Activated T-helper 1 cell treated with anti-CD3 and anti-CD28 coated beads, Interleukin-2, amount 50 U/mL, for 16 hours (primary cell): Measurements from ENCODE around the gene SCN4A.
"Not testable (repeated sequence)": the region's sequence is repeated elsewhere in the genome, so short reads cannot be mapped to it uniquely, and the experiment has no call there.

Experiments
- DNase-seq, 2 donors: peaks; one replicate each; pipeline ENCODE4 v3.0.0-alpha.2; 2020; ENCODE audit warnings: low read depth in 1 of 2, low spot score in 1 of 2

SCN4A gene

DNA sequence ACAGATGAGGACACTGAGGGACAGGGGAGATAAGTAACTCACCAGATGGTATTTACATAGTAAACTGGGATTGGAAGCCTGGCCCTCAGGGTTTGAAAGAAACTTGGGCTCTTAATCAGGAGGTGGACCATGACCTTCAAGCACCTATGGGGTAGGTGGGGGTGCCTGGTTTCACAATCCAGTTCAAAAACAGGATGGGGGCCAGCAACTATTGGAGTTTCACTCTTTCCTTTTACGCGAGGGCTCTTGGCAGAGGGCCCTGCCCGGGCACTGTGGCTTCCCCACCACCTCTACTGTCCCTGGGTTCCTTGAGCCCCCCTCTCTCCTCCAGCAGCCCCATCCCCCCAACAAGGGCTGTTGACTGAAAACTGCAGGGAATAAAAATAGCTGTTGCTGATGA, 14.1 kb upstream of the SCN4A start:
- DNase-seq: no peak

- DNase-seq: no peak
These were observed 12.8 kb upstream of the SCN4A start for GRCh38 chr17:63985387-63986140.

GRCh38 chr17:63984651-63985386, 12.1 kb upstream of the SCN4A start:
- peak in 1 of 2 donors; percentile 34 for DNase-seq

- no peak for DNase-seq
These were observed 11.5 kb upstream of the SCN4A start for GRCh38 chr17:63984236-63984635.

DNA sequence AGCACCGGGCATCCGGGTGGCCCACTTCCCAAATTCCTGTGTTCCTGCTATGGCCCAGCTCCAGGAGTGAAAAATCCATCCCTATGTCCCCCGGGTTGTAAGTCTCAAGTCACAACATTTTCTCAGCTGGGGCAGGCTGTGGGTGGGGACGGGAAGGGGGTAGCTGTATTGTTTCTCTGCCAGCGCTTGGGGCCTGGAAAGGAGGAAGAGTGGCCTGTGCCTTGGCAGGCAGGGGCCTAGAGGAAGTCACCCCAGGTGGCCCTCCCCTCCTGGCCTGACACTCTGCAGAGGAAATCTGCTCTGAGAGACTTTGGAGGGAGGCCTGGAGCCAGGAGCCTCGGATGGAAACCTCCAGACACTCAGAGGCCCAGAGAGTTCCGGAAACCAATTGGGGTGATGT, 10.6 kb upstream of the SCN4A start:
- DNase-seq: no peak

DNA sequence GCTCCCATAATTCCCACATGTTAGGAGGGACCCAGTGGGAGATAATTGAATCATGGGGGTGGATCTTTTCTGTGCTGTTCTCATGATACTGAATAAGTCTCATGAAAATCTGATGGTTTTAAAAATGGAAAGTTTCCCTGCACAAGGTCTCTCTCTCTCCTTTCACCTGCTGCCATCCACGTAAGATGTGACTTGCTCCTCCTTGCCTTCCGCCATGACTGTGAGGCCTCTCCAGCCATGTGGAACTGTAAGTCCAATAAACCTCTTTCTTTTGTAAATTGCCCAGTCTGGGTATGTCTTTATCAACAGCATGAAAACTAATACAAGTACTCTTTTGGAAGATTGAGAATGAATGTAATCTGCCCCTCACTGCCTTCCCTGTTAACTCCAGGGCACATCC, 9.9 kb upstream of the SCN4A start:
- DNase-seq: not testable (repeated sequence)

DNA sequence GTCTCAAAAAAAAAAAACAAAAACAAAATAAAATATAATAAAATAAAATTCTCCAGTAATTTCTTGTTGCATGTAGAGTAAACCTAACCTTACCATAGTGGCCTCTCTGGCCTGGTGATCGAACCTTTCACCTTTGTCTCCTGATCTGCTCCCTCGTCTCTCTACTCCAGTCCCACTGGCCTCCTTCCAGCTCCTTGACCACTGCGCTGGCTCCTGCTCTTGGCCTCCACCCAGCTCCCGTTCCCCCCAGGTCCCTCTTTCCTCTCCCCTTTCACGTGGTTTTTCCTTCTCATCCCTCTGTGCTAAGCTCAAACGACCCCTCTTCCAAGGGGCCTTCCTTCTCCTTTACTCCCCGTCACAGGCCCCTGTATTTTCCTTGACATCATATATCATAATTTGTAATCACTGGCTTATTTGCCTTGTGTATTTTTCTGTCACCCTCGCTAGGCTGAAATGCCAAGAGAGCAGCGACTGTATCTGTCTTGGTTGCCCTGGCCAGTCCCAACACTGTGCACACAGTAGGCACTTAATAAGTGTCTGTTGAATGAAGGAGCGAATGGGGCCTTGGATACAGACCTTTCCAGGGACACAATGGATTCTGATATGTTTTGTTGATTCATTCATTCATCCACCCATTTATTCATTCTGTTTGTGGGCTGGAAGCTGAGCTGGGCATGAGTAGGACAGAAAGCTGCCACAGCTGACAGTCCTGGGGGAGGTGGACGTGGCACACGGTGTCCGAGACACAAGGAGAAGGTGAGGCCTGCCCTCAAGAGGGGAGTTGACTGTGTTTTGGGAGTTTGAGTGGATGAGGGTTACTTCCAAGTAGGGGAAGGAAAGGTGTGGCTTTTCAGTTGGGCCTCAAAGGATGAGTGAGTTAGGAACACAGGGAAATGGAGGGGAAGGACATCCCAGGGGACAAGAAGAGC, 5.8 kb upstream of the SCN4A start:
- no peak for DNase-seq

GRCh38 chr17:63976702-63977101, 4.0 kb upstream of the SCN4A start:
- no peak for DNase-seq

- no peak for DNase-seq
These were observed 2.9 kb upstream of the SCN4A start for GRCh38 chr17:63975541-63976092.

GRCh38 chr17:63974594-63975192, 2.0 kb upstream of the SCN4A start:
- DNase-seq: no peak

DNA sequence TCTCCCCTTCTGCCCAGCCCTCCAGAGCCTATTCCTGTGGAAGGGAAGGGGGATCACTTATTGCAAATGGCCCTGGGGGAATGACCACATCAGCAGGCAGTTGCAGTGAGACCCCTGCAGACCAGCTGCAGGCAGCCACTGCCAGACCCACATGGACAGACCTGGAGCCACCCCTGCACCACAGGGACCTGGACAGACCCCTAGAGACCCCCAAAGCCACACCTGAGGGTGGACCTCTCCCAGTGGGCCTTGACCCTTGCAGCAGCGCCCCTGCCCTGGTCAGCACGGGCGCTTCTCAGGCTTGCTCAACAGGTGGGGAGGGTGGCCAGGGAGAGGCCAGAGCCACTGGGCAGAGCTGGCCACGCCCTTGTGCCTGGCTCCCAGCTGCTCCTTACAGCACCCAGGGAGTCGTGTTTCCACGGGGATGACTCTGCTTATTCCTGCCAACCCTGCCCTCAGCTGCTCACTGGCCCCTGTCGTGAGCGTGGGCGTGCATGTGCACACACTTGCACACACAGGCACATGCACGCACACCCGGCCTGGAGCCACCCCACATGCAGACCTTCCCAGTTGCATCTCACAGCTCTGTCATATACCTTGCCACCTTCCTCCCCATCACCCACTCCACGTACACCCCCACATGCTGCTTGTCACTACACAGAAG, 1.3 kb upstream of the SCN4A start:
- no peak for DNase-seq

DNA sequence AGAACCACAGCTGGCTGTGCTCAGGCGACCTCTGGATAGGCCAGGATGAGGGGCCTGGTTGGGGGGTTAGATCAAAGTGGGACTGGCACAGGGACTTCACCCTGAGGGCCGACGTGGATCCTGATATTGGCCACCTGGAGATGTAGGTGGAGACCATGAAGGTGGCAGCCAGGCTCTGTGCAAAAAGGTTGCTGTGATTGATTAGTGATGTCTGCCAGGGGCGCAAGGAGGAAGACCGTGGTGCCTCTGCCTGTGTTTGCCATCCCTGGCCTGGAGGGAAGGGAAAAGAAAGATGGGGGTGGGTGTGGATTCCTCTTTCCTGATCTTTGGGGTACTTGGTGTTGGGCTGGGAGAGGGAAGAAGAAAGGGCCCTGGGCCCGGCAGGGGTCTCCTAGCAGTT, 529 bp upstream of the SCN4A start:
- DNase-seq: no peak

DNA sequence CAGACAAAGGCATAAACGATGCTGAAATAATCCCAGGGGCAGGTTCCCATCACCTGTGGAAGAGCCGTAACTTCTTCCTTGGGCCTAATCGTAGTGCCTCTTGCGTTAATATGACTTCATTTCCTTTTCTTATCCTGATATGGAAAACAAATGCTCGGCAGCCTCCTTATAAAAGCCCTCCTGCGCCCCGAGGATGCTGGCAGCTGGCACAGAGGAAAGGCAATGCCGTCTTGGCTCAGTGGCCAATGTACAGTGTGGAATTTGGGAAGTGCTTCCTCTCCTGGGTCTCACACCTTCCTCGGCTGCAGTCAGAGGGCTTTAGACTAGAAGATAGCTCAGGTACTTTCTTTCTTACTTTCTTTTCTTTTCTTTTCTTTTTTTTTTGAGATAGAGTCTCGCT, 3.4 kb downstream of the SCN4A start:
- DNase-seq: no peak

GRCh38 chr17:63967953-63968352, 4.8 kb downstream of the SCN4A start:
- no peak for DNase-seq

DNA sequence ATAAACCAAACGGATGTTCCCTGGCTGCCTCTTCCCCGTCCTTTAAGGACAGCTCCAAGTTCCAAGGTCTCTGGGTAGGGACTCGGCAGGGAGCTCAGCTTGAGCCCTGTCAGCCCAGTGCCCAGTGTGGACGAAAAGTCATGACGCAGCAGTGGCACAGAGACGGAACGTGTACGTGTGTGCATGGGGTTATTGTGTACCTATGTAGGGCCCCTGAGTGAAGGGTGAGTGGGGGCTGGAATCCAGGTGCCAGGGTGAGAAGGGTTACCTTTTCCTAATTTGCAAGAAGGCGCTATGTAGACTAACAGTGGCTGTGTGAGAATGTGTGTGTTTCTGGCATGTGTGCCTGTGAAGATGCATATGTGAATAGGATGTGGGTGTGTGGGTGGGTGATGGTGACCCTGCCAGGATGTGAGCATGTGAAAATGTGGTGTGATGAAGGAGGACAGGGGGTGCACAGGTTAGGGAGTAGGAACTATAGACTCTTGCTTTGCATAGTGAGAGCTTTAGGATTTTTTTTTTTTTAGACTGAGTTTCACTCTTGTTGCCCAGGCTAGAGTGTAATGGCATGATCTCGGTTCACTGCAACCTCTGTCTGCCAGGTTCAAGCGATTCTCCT, 6.0 kb downstream of the SCN4A start:
- no peak for DNase-seq

DNA sequence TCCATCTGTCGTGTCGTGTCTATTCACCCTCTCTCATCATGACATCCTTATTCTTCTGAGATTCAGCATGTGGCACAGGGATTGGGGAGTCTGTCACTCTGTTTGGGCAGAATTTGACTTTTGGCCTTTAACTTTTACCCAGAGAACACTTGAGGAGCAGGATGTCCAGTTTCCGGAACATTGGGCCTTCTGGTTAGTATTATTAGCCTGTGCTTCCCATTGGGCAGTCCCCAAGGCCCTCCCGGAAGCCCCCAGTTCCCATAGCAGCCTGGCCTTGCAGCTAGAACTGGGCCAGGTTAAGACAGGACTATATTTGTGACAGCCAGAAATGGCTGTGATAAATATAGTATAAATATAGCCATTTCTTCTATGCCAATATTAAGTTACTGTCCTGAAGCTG, 9.6 kb downstream of the SCN4A start:
- DNase-seq: no peak

- no peak for DNase-seq
These were observed 10.4 kb downstream of the SCN4A start for GRCh38 chr17:63962298-63962744.

- no peak for DNase-seq
These were observed 11.1 kb downstream of the SCN4A start for GRCh38 chr17:63961355-63962212.

DNA sequence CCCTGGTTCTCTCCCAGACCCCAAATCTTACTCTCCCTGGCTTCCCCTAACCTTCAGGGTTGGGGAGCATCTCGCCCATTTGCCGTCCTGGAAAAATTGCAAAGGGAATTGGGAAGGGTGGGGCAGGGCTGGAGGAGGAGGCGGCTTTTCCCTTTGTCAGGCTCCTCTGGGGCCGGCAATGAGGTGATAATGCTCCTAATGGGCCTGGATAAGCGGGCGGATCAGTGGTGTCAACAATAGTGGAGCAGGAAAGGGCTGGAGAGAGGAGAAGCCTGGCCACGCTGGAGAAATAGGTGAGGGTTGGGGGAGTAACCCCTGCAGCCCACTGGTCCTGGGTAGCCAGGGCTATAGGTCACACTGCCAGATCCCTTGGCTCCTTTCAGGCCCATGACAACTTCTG, 12.3 kb downstream of the SCN4A start:
- no peak for DNase-seq
